Naive thymus-derived CD8-positive, alpha-beta T cell (primary cell): ENCODE results near the gene RHOT2. TPM values are rescaled to one million over a fixed set of nuclear protein-coding genes. Genes with fewer than 3 reads are reported as not detected.
"Not testable (repeated sequence)": the region's sequence is repeated elsewhere in the genome, so short reads cannot be mapped to it uniquely, and the experiment has no call there.

Experiments
- ATAC-seq, 2 donors: fragments of 150-1000 bp; cut with Tn5 transposase in 1 of 2; sonication (Bioruptor Pico), chemical (Tn5 transposase) in 1 of 2; 1 replicate in 1 of 2; 2 replicates in 1 of 2; pipeline ENCODE4 v1.10.0; 2021; ENCODE audit warnings: mild to moderate bottlenecking in 2 of 2, moderate library complexity in 2 of 2
- POLR2A ChIA-PET: fragments of 350-600 bp; sonication (Branson Sonifier 250); formaldehyde crosslinking; loops from one replicate; lab custom pipeline; 2021; ENCODE audit warnings: antibody characterized with exemption; lab: Charles Lee
- DNase-seq, 10 donors: peaks; one replicate each; pipeline versions ENCODE4 v3.0.0 to v3.0.0-alpha.2; 2020 to 2022
- H3K27ac Mint-ChIP-seq, 10 donors: one replicate each; pipeline ENCODE4 v1.8.0; 2020 to 2022; ENCODE audit warnings: mild to moderate bottlenecking in 10 of 10, mixed read lengths in 10 of 10, moderate library complexity in 4 of 10, inconsistent platforms in 1 of 10
- H3K27me3 Mint-ChIP-seq, 5 donors: one replicate each; pipeline ENCODE4 v1.8.0; 2021 to 2022; ENCODE audit warnings: mixed read lengths in 5 of 5
- H3K36me3 Mint-ChIP-seq, 3 donors: one replicate each; pipeline ENCODE4 v1.8.0; 2020 to 2022; ENCODE audit warnings: mixed read lengths in 3 of 3, mild to moderate bottlenecking in 2 of 3, inconsistent platforms in 1 of 3
- H3K4me1 Mint-ChIP-seq, 4 donors: one replicate each; pipeline ENCODE4 v1.8.0; 2021 to 2022; ENCODE audit warnings: mixed read lengths in 4 of 4
- H3K4me3 Mint-ChIP-seq, 10 donors: one replicate each; pipeline ENCODE4 v1.8.0; 2020 to 2022; ENCODE audit warnings: mild to moderate bottlenecking in 10 of 10, mixed read lengths in 10 of 10, moderate library complexity in 6 of 10, inconsistent platforms in 1 of 10
- H3K9me3 Mint-ChIP-seq, 9 donors: one replicate each; pipeline ENCODE4 v1.8.0; 2020 to 2022; ENCODE audit warnings: mixed read lengths in 9 of 9, mild to moderate bottlenecking in 3 of 9, inconsistent platforms in 1 of 9, moderate library complexity in 1 of 9
- polyA plus RNA-seq, 3 donors: library from polyadenylated mRNA; unstranded; fragments of 300-500 nt; fragmentation: Illumina TruSeq; gene quantifications; one replicate each; pipeline ENCODE4 v1.2.3, GENCODE V29; 2021
- total RNA-seq, 8 experiments: library from RNA in 2 of 8; stranded (reverse) in 2 of 8; gene quantifications; one replicate each; pipeline ENCODE4 v1.2.3 and lab custom pipeline; 2021 to 2026

The RHOT2 gene
- total and polyA plus RNA-seq, 5 experiments from 2014 or later: 25.1 to 220 (median 44.8) TPM

DNA sequence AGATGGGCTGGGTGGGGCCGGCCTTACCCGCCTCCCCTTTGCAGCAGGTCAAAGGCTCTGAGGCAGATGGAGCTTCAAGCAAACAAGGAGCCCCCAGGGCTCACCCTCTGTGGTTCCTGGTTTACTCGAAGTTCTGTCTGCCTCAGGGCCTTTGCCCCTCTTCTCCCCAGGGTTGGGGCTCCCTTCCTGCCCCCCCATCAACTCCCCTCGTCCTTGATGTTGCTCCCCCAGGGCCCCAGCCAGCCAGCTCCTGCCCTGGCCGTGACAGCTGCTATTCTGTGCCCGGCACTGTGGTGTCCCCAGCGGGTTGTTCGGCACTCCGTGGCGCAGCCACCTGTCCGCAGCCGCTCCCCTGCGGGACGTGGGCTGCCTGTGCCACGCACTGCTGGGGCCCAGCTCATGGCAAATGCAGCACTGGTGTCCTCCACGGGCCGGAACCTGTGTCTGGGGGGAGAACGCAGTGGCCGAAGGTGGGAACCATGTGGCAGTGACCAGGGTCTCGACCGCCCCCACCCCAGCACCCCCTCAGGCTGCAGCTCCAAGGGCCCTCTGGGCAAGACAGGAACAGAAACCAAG is 42.7 kb downstream of the RHOT2 start:
- H3K4me1 Mint-ChIP-seq: peaks cover 6 to 20% (median 9%) of the 10 kb centered on the region in 4 donors
- DNase-seq (no peak), ATAC-seq (no peak)
- H3K4me3 Mint-ChIP-seq: no peak overlapping the region
- H3K36me3 Mint-ChIP-seq: peaks cover 0 to 4% (median 0%) of the 10 kb centered on the region in 3 donors
- H3K27ac Mint-ChIP-seq: no peak overlapping the region
- no peaks in the 10 kb centered on the region for H3K9me3 Mint-ChIP-seq
- POLR2A ChIA-PET: interaction anchor here (1.5 to 21.0 kb wide), 3 partner anchors 11 to 24 kb away, joined by 4 to 411 read pairs (median 8); partner anchors contain the start of genes ANTKMT, CCDC78, CIAO3 and HAGHL
- H3K27me3 Mint-ChIP-seq: peaks cover 6 to 49% (median 16%) of the 10 kb centered on the region in 5 donors

DNA sequence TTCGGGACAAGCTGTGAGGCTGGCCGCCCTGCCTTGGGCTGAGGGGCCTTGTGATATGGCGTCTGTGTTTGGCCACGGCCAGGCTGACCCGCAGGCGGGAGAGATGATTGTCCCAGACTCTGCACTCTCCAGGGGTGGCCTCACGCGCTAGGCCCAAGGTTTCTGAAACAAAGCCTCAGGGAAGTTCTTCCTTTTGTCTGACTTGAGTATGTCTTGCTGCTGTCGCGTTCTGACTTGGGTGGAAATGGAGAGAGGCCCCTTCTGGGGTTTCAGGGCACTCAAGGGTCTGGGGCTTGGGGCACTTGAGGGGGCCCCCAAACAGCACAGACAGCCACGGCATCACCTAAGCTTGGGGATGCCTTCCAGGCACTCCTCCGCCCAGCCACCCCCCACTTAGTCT is 43.2 kb downstream of the RHOT2 start:
- POLR2A ChIA-PET: interaction anchor here (0.6 to 21.0 kb wide), 4 partner anchors 10 to 24 kb away, joined by 3 to 411 read pairs (median 6); partner anchors contain the start of genes ANTKMT, CCDC78, CIAO3 and HAGHL

DNA sequence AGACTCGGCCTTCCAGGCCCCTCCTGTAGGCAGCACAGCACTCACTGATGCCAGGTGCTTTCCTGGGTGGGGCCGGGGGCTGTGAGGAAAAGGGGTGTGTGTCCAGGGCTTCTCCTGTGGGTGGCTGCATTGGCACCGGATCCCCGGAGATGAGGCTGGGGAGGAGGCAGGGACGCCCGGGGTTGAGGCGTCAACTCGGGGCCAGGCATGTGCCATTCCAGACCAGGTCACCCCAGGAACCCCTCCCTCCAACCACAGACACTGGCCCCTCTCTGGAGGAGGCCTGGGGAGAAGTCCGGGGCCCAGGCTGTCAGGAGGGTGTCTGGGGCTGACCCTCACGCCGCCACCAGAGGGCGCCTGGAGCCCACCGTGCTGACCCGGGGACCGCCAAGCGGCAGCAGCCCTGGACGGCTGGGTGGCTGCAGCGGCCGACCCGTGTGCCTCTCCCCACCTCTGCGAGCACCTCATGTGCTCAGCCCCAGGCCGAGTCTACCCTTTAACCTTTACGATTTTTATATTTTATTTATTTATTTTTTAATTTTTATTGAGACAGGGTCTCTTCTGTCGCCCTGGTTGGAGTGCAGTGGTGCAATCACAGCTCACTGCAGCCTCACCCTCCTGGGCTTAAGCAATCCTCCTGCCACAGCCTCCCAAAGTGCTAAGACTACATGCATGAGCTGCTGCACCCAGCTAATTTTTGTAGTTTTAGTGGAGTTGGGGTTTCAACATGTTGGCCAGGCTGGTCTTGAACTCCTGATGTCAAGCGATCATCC is 43.8 kb downstream of the RHOT2 start:
- peak; percentile 53 to 63 for ATAC-seq
- peak; percentile 53 to 88 (median 77) for DNase-seq
- no peak overlapping the region for H3K4me3 Mint-ChIP-seq
- H3K36me3 Mint-ChIP-seq: peaks cover 0 to 2% (median 0%) of the 10 kb centered on the region in 3 donors
- H3K4me1 Mint-ChIP-seq: peaks cover 8 to 22% (median 13%) of the 10 kb centered on the region in 4 donors
- POLR2A ChIA-PET: interaction anchor here (0.6 to 21.0 kb wide), 5 partner anchors 9 to 74 kb away, joined by 3 to 411 read pairs (median 9); partner anchors contain the start of genes ANTKMT, CCDC78, CIAO3 and HAGHL
- H3K27me3 Mint-ChIP-seq: peaks cover 6 to 43% (median 12%) of the 10 kb centered on the region in 5 donors
- H3K27ac Mint-ChIP-seq: no peak overlapping the region
- no peaks in the 10 kb centered on the region for H3K9me3 Mint-ChIP-seq

More for the DNA sequence above, 43.2 kb downstream of the RHOT2 start:
- DNase-seq (no peak), ATAC-seq (no peak)
- Mint-ChIP-seq H3K27ac (no peak overlapping the region), H3K36me3 (peaks cover 0 to 4% (median 0%) of the 10 kb centered on the region in 3 donors), H3K9me3 (no peaks in the 10 kb centered on the region), H3K27me3 (peaks cover 6 to 49% (median 16%) of the 10 kb centered on the region in 5 donors), H3K4me3 (no peak overlapping the region), H3K4me1 (peaks cover 7 to 23% (median 9%) of the 10 kb centered on the region in 4 donors)

GRCh38 chr16:712740-713250 is 44.9 kb downstream of the RHOT2 start:
- peak in 1 of 10 donors; percentile 50 for DNase-seq
- Mint-ChIP-seq H3K4me1 (peaks cover 8 to 20% (median 13%) of the 10 kb centered on the region in 4 donors), H3K27ac (peak overlapping the region in 1 of 10 donors; percentile 52), H3K4me3 (peak overlapping the region in 6 of 10 donors; percentile 15 to 41 (median 28)), H3K27me3 (peaks cover 4 to 35% (median 10%) of the 10 kb centered on the region in 5 donors)
- ATAC-seq, H3K9me3 Mint-ChIP-seq, H3K36me3 Mint-ChIP-seq: not testable (repeated sequence)
- POLR2A ChIA-PET: interaction anchor here (0.6 to 21.0 kb wide), 4 partner anchors 8 to 73 kb away, joined by 3 to 411 read pairs (median 10); partner anchors contain the start of genes ANTKMT, CCDC78, CIAO3 and HAGHL

- no peaks in the 10 kb centered on the region for H3K36me3 Mint-ChIP-seq
- no peak overlapping the region for H3K27ac Mint-ChIP-seq
- H3K4me3 Mint-ChIP-seq: peak overlapping the region; percentile 18 to 75 (median 30)
- H3K4me1 Mint-ChIP-seq: peaks cover 10 to 29% (median 19%) of the 10 kb centered on the region in 4 donors
- DNase-seq (no peak), ATAC-seq (no peak)
- H3K27me3 Mint-ChIP-seq: peaks cover 0 to 22% (median 0%) of the 10 kb centered on the region in 5 donors
- POLR2A ChIA-PET: interaction anchor here (2.4 to 21.0 kb wide), 3 partner anchors 21 to 75 kb away, joined by 9 to 411 read pairs (median 10); partner anchors contain the start of genes CCDC78, CHTF18, CIAO3 and HAGHL
- no peaks in the 10 kb centered on the region for H3K9me3 Mint-ChIP-seq
These were observed 46.1 kb downstream of the RHOT2 start for GRCh38 chr16:714079-714478.

DNA sequence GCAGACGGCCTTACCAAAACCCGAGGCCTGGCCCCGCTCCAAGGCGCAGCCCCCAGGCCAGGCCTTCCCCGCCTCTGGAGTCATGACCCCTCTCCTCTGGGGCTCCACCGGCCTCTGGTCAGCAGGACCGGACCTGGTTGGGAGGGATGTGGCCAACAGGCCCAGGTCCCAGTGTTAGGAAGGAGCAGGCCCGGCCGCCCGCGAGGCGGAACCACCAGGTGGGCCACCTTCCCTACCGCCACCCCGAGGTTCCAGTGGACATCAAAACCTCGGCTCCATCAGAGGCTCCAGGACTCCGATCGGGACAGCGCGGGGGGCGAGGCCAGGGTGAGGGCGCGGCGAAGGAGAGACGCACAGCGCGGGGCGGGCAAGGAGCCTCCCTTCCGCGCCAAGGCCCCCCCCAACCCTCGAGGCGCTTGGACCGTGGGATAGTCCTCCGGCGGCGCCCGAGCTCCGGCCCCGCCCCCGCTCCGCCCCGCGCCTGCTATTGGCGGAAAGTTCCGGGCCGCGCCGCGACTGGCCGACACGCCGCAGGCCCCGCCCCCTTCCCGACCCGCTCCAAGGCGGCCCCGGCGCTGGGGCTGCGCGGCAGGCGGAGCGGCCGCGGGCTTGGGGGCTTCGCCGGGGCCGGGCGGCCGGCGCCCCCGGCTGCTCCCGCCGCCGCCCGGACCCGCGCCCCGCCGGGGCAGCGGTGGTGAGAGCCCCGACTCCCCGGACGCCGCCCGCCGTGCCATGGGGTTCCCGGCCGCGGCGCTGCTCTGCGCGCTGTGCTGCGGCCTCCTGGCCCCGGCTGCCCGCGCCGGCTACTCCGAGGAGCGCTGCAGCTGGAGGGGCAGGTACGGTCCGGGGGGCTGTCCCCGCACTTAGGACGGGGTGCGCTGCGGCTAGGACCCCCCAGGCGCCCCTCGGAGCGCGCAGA is 46.9 kb downstream of the RHOT2 start, which contains the start of gene METRN:
TSS of gene METRN (plus strand) at position 561 of the 919 bp plus-strand sequence. CDS start at position 733, 172 bp downstream.
- peak within 1 kb of the TSS in 2 of 10 donors; percentile 20 to 52 for H3K27ac Mint-ChIP-seq
- peak within 1 kb of the TSS; percentile 19 to 83 (median 64) for H3K4me3 Mint-ChIP-seq
- peak; percentile 79 to 95 (median 85) for DNase-seq
- peak; percentile 85 to 89 for ATAC-seq
- H3K27me3 Mint-ChIP-seq: peaks cover 0 to 14% (median 0%) of the 10 kb centered on the region in 5 donors
- POLR2A ChIA-PET: interaction anchor here (1.1 to 21.0 kb wide), 7 partner anchors 14 to 74 kb away, joined by 3 to 411 read pairs (median 6); partner anchors contain the start of genes CCDC78, CHTF18, CIAO3 and HAGHL
- no peaks in the 10 kb centered on the region for H3K9me3 Mint-ChIP-seq
- no peaks in the 10 kb centered on the region for H3K36me3 Mint-ChIP-seq
- peaks cover 13 to 35% (median 26%) of the 10 kb centered on the region in 4 donors for H3K4me1 Mint-ChIP-seq

DNA sequence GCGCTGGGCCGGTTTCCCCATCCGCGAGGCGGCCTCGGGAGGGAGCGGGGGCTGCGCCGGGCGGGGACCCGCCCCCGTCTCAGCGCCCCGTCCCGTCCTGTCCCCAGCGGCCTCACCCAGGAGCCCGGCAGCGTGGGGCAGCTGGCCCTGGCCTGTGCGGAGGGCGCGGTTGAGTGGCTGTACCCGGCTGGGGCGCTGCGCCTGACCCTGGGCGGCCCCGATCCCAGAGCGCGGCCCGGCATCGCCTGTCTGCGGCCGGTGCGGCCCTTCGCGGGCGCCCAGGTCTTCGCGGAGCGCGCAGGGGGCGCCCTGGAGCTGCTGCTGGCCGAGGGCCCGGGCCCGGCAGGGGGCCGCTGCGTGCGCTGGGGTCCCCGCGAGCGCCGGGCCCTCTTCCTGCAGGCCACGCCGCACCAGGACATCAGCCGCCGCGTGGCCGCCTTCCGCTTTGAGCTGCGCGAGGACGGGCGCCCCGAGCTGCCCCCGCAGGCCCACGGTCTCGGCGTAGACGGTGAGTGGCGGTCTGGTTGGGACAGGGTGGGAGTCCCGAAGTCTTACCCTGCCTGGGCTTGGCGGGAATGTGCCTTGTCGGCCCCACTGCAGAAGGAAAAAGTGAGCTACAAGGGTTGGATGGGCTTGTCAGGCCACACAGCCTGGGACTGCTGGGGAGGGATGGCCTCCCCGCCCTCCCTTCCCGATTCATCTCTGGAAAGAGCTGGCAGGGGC is 47.7 kb downstream of the RHOT2 start:
- H3K36me3 Mint-ChIP-seq: no peaks in the 10 kb centered on the region
- DNase-seq (no peak), ATAC-seq (peak; percentile 9 to 33)
- POLR2A ChIA-PET: interaction anchor here (0.6 to 21.0 kb wide), 13 partner anchors 8 to 93 kb away, joined by 3 to 411 read pairs (median 4); partner anchors contain the start of genes CCDC78, CHTF18, CIAO3 and HAGHL
- no peaks in the 10 kb centered on the region for H3K9me3 Mint-ChIP-seq
- peaks cover 0 to 7% (median 0%) of the 10 kb centered on the region in 5 donors for H3K27me3 Mint-ChIP-seq
- H3K27ac Mint-ChIP-seq: peak overlapping the region in 2 of 10 donors; percentile 20 to 52
- H3K4me3 Mint-ChIP-seq: peak overlapping the region; percentile 50 to 83 (median 66)
- peaks cover 13 to 41% (median 33%) of the 10 kb centered on the region in 4 donors for H3K4me1 Mint-ChIP-seq

DNA sequence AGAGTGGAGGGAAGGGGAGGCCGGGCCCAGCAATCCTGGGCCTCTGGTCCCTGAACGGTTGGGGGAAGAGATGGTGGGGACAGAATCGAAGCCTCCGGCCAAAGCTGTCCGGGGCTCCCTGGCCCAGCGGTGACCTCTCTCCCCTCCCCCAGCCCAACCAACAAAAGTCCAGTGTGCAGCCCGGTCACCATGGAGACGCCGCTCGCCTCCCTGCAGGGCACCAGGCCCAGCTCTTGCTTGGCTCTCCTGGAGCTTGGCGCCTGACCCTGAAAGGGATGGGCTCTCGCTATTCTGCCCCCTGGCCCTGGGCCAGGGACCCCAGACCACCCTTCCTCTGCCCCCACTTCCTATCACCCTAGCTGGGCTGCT is 48.3 kb downstream of the RHOT2 start:
- DNase-seq (no peak), ATAC-seq (no peak)
- peaks cover 0 to 3% (median 0%) of the 10 kb centered on the region in 5 donors for H3K27me3 Mint-ChIP-seq
- peaks cover 13 to 41% (median 33%) of the 10 kb centered on the region in 4 donors for H3K4me1 Mint-ChIP-seq
- no peaks in the 10 kb centered on the region for H3K36me3 Mint-ChIP-seq
- POLR2A ChIA-PET: interaction anchor here (0.6 to 21.0 kb wide), 12 partner anchors 9 to 92 kb away, joined by 3 to 411 read pairs (median 4); partner anchors contain the start of genes CCDC78, CHTF18, CIAO3 and HAGHL
- H3K4me3 Mint-ChIP-seq: peak overlapping the region; percentile 39 to 83 (median 68)
- no peaks in the 10 kb centered on the region for H3K9me3 Mint-ChIP-seq
- H3K27ac Mint-ChIP-seq: peak overlapping the region in 1 of 10 donors; percentile 20

DNA sequence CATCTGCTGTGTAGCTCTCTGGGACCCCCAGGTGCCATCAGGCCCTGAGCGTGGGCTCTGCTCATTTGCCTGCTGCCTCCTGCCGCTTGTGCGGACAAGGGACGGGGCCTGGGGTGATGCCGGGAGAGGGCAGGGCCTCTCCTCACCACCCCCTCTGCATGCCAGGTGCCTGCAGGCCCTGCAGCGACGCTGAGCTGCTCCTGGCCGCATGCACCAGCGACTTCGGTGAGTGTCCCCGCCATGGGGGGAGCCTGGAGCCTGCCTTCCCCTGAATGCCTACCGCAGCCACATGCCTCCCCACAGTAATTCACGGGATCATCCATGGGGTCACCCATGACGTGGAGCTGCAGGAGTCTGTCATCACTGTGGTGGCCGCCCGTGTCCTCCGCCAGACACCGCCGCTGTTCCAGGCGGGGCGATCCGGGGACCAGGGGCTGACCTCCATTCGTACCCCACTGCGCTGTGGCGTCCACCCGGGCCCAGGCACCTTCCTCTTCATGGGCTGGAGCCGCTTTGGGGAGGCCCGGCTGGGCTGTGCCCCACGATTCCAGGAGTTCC is 48.9 kb downstream of the RHOT2 start:
- Mint-ChIP-seq H3K27ac (no peak overlapping the region), H3K9me3 (no peaks in the 10 kb centered on the region), H3K4me3 (peak overlapping the region in 6 of 10 donors; percentile 42 to 72 (median 56)), H3K27me3 (peaks cover 0 to 3% (median 0%) of the 10 kb centered on the region in 5 donors), H3K36me3 (no peaks in the 10 kb centered on the region), H3K4me1 (peaks cover 13 to 41% (median 34%) of the 10 kb centered on the region in 4 donors)
- DNase-seq (no peak), ATAC-seq (no peak)
- POLR2A ChIA-PET: interaction anchor here (0.9 to 21.0 kb wide), 6 partner anchors 10 to 68 kb away, joined by 3 to 411 read pairs (median 6); partner anchors contain the start of genes CCDC78, CIAO3, HAGHL and JMJD8
